Endothelial cell of umbilical vein (primary cell): Measurements from ENCODE around the gene HSPA14.

Source experiments
- CTCF ChIP-seq, 2 donors: IDR thresholded peaks; 1 replicate in 1 of 2; 2 replicates in 1 of 2; pipeline ENCODE4 v1.5.1; 2011; ENCODE audit warnings: low read length in 2 of 2, mild to moderate bottlenecking in 2 of 2, moderate library complexity in 2 of 2, control low read depth in 1 of 2, inconsistent platforms in 1 of 2, low read depth in 1 of 2; ENCODE audit not compliant: insufficient read depth in 1 of 2; ENCODE audit errors: extremely low read depth in 1 of 2
- JUN ChIP-seq: IDR thresholded peaks from 2 replicates; pipeline ENCODE4 v1.6.1; 2011; ENCODE audit warnings: borderline replicate concordance, low read depth; ENCODE audit not compliant: insufficient read length, insufficient read depth
- MAX ChIP-seq: IDR thresholded peaks from 2 replicates; pipeline ENCODE4 v1.6.1; 2011; ENCODE audit not compliant: insufficient read depth, insufficient read length
- POLR2A ChIP-seq: IDR thresholded peaks from 2 replicates; pipeline ENCODE4 v1.6.1; 2012; ENCODE audit warnings: low read depth, mild to moderate bottlenecking, control low read depth, low read length
- POLR2AphosphoS5 ChIP-seq: IDR thresholded peaks from 2 replicates; pipeline ENCODE4 v1.6.1; 2012; ENCODE audit warnings: low read depth, mild to moderate bottlenecking, control low read depth, low read length, moderate library complexity; ENCODE audit not compliant: insufficient read depth

GRCh38 chr10:14806318-14806717, 31.8 kb upstream of the HSPA14 start:
- TF ChIP-seq POLR2AphosphoS5 (no peak), POLR2A (no peak), JUN (no peak), CTCF (IDR thresholded peaks at IDR 0.05; ENCODE audit: extremely low read depth in 1 of 2, insufficient read depth in 1 of 2, low read depth in 1 of 2, low read length in 2 of 2) (no peak), MAX (no peak)
